Pulmonary artery endothelial cell (primary cell): ENCODE data around the gene LPP. TPM values are rescaled to one million over a fixed set of nuclear protein-coding genes. Genes with fewer than 3 reads are reported as not detected.
"Not testable (repeated sequence)": the region's sequence is repeated elsewhere in the genome, so short reads cannot be mapped to it uniquely, and the experiment has no call there.

ENCODE experiments used
- DNase-seq: peaks from one replicate; pipeline ENCODE4 v3.0.0-alpha.2; 2011; ENCODE audit warnings: low read depth, low spot score
- total RNA-seq: library from RNA; depleted of rRNA; stranded (reverse); fragments of >200 nt; gene quantifications from 2 replicates; pipeline ENCODE4 v1.2.3, GENCODE V29; 2014

The LPP gene, protein sequence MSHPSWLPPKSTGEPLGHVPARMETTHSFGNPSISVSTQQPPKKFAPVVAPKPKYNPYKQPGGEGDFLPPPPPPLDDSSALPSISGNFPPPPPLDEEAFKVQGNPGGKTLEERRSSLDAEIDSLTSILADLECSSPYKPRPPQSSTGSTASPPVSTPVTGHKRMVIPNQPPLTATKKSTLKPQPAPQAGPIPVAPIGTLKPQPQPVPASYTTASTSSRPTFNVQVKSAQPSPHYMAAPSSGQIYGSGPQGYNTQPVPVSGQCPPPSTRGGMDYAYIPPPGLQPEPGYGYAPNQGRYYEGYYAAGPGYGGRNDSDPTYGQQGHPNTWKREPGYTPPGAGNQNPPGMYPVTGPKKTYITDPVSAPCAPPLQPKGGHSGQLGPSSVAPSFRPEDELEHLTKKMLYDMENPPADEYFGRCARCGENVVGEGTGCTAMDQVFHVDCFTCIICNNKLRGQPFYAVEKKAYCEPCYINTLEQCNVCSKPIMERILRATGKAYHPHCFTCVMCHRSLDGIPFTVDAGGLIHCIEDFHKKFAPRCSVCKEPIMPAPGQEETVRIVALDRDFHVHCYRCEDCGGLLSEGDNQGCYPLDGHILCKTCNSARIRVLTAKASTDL
- total RNA-seq, result 31.5 and 39.3 TPM in 2 replicates

- no peak for DNase-seq
Measured at GRCh38 chr3:188154014-188154808, at the start of gene LPP. Gene LPP (plus strand): TSS chr3:188154157. CDS start chr3:188406121, 251,964 bp downstream.

DNA sequence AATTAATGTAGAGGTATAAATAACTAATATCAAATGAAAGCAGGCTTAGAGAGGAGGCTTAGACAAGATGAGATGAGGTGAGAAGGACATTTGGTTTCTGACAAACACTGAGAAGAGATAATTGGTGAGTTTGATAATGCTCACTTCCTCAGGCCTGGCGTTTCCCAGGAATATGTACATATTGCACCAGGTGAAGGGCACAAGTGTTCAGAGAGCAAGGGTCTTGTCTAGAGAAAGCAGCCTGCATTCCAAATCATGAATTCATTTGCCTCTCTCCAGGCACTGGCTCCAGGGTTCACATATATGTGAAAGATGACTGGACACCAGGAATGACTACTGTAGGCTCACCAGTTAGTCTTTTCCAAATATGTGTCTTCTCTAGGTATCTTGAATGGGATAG, 48.0 kb upstream of the LPP start:
- no peak for DNase-seq

DNA sequence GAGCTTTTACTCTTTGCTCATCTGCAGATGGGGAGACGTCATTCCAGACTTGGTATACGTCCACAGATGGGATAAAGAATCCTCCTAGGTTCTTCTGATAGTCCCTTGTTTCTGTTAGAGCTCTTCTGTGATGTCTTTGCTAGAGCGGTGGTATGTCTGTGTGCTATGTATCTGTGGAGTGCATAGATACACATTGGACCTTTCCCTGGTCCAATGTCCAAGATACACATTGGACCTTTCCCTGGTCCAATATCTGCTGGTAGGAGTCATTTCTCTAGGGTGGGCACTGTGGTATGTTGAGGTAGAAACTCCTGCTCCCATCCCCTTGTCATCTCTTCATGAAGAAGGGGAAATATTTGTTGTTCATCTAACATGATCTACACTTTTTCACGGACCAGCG, 47.5 kb upstream of the LPP start:
- no peak for DNase-seq

DNA sequence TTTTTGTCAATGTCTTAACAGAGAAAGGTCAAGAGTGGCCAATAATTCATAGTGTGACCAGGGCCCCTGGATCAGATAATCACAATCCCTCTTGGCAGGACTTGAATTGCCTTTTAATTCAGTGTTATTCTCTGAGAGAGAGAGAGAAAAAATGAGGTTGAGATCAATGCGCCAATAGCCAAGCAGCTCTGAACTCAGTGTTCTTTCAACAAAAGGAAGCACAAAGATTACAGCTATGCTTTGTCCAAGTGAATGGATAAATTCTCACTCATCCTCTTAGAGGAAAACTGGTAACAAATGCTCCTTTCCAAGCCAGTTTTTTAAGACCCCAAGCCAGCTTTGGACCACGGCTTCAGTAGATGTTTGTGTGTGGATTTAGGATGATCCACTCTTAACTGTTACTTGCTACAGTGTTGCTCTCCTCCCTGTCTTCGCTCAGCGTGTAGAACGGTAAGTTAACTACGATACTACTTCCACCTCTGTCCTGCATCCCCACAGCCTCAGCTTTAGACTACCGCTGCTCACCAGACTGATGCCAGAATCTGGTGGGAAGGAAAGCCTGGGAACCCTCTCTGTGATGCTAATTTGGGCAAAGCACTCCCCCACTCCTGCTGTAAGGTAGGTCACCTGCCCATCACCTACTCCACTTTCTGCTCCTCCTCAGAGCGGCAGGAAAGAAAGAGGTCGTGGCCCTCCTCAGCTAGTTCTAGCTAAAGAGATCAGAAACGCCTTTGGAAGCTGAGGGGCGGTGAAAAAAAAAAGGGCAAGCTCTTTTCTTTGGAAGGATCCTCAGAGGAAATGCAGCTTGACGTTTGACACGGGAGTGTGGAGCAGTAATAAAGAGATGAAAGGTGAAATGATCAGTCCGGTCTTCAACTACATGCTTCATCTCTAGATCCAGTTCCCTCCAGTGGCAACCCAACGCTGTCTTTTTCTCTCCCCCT, 46.8 kb upstream of the LPP start:
- no peak for DNase-seq

- DNase-seq, result no peak
Measured at GRCh38 chr3:188108703-188109412, 45.1 kb upstream of the LPP start.

- DNase-seq, result no peak
Measured at GRCh38 chr3:188111002-188111584, 42.9 kb upstream of the LPP start.

DNA sequence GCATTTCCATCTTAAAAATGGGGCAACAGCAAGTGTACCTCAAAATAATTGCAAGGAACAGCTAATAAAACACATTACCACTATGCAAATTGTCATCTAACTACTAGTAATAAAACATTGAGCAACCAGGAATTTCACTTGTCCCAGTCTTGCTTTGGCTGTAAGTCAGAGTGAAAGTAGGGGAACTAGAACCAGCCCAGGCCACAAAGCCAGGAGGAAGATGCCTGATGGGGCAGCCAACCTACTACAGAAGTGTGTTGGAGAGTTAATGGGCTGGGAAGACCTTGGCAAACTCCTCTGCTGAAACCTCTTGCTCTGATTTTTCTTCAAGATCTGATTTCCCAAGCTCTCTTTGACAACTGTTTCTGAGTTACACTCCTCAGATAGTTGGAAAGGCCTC, 40.2 kb upstream of the LPP start:
- no peak for DNase-seq

GRCh38 chr3:188119846-188120245, 34.1 kb upstream of the LPP start:
- DNase-seq, result no peak

- no peak for DNase-seq
Measured at GRCh38 chr3:188122571-188123169, 31.3 kb upstream of the LPP start.

DNA sequence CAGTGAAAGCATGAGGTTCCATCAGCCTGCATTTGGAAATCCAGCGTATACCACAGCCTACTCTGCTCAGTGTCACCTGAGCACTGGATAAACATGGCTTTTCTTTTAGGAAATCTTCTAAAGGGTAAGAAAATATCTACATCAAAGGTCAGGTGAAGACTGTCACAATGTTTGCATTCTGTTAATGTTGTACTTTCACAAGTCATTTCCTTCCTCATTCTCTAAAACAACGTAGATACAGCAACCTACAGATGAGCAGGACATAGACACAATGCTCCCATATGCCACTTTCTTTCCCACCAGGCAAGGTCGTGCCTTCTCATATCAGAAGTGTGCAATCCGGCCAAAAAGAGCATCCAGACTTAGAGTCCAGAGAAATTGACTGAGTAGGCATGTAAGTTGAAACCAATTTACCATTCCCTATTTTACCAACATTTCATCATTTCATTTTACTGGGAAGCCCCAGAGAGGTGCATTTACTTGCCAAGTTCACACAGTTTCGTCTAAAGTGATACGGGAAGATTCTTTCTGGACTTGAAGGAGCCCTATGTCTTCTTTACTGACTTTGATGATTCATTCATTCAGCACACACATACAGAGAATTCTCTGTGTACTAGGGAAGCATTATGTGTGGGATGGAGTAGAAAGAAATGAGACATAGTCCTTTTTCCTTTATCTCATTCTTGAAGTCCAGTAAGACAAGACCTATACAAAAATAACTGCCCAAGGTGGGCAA, 30.6 kb upstream of the LPP start:
- DNase-seq, result no peak

DNA sequence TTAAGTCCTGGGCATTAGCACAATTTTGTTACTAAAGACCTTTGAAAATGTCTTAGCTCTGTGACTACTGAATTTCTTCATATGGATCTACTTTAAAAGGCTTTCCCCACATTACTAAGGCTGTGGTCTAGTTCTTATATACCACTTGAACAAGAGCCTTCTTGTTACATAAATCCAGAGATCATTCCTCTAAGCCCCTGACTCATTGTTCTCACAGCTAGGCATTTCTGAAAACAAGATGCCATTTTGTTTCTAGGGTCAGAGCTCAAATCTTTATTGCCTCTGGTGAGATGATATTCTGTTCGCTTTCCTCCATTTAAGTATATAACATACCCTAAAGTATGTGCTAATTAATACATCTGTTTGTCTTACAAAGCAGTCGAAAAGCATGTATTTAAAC, 29.8 kb upstream of the LPP start:
- no peak for DNase-seq

GRCh38 chr3:188125076-188125475, 28.9 kb upstream of the LPP start:
- DNase-seq, result no peak

DNA sequence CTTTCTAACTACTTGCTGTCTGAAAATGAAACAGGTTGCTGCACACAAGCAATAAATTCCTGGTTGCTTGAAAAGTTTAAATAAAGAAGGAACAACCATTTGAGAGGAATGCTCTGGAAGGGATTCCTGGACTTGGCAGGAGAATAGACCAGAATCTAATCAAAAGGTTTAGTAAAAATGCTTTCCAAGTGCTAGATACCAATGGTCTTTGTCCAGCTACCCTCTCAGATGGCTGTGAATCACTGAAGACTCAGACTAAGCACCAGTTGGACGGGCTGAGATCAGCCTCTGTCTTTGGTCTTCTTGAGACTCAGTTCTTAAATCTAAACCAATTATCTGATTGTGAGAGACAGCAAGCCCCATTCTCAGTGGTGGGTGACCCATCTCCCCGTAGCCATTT, 27.7 kb upstream of the LPP start:
- no peak for DNase-seq

DNA sequence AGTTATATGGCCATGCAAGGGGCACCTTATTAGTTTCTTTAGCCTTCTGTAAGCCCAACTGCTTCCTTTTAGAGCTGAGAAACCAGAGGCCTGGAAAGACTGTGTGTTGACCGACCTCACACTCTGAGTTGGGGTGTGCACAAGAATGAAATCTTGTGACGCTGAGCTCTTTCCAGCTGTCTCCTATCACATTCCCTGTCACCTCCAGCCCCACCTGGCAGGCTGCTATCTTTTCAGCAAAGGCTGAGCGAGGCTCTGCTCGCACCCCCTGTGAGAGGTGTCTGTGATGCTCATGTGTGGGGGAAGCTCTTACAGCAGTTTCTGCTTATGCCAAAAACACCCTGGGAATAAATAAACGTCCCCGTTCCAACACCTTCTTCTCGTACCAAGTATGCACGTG, 27.0 kb upstream of the LPP start:
- no peak for DNase-seq

GRCh38 chr3:188128905-188129304, 25.1 kb upstream of the LPP start:
- DNase-seq, result no peak

DNA sequence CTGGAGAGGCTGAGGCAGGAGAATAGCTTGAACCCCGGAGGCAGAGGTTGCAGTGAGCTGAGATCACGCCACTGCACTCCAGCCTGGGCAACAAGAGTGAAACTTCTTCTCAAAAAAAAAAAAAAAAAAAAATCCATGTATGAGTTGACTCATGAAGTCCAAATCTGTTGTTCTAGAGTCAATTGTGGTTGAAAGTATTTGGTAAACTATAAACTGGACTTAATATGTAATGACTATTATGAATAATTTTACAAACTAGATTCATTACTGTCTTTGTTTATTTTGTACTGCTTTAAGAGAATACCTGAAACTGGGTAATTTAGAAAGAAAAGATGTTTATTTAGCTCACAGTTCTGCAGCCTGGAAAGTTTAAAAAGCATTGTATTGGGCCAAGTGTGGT, 22.9 kb upstream of the LPP start:
- DNase-seq, result not testable (repeated sequence)

DNA sequence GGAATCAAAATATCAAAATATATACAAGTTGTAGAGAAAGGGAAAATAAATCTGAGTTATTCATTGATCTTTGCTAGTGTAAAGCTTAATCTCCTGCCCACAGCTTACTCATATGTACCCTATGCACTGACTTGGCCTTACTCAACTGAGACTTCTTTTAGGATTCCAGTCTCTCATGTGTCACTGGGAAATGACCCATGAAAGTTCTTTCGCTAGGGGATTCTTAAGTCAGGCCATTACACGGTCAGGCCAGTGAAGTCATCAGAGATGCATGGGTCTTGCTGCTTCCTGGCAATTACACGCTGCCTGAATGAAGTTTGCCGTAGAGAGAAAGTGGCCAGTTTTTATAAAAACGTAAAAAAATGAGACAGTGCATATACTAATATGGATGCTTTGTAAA, 20.7 kb upstream of the LPP start:
- no peak for DNase-seq

GRCh38 chr3:188133646-188134045, 20.3 kb upstream of the LPP start:
- no peak for DNase-seq

- DNase-seq, result no peak
Measured at GRCh38 chr3:188134079-188134478, 19.9 kb upstream of the LPP start.
